HG02588 (cell line): ENCODE results near the gene C4A.
"Not testable (repeated sequence)": the region's sequence is repeated elsewhere in the genome, so short reads cannot be mapped to it uniquely, and the experiment has no call there.

Experiments
- ATAC-seq: cut with Tn5 transposase; IDR thresholded peaks from one replicate; pipeline ENCODE4 v1.9.1; 2021; ENCODE audit warnings: mild to moderate bottlenecking, moderate library complexity; ENCODE audit not compliant: unreplicated experiment

The C4A gene

GRCh38 chr6:32014547-32014946, 32.7 kb downstream of the C4A start, which contains the start of gene C4B:
TSS of gene C4B (plus strand) at chr6:32014795. CDS start at chr6:32014846, 51 bp downstream.
- ATAC-seq = not testable (repeated sequence)

GRCh38 chr6:32022100-32022499, 40.2 kb downstream of the C4A start:
- ATAC-seq = not testable (repeated sequence)

GRCh38 chr6:32028631-32029030, 46.8 kb downstream of the C4A start:
- ATAC-seq = not testable (repeated sequence)

- not testable (repeated sequence) for ATAC-seq
Measured at GRCh38 chr6:32029553-32029952, 47.7 kb downstream of the C4A start.

- not testable (repeated sequence) for ATAC-seq
Measured at GRCh38 chr6:32035283-32036013, 53.6 kb downstream of the C4A start.

GRCh38 chr6:32037136-32037535, 55.3 kb downstream of the C4A start:
- ATAC-seq = not testable (repeated sequence)

- not testable (repeated sequence) for ATAC-seq
Measured at GRCh38 chr6:32037598-32038524, 56.0 kb downstream of the C4A start, which contains the start of gene CYP21A2. TSS of gene CYP21A2 (plus strand) at chr6:32038415. CDS start at chr6:32038423, 8 bp downstream.

GRCh38 chr6:32038878-32039277, 57.0 kb downstream of the C4A start:
- not testable (repeated sequence) for ATAC-seq

- not testable (repeated sequence) for ATAC-seq
Measured at GRCh38 chr6:32039321-32040274, 57.7 kb downstream of the C4A start.

GRCh38 chr6:32040299-32041049, 58.6 kb downstream of the C4A start:
- ATAC-seq = not testable (repeated sequence)

GRCh38 chr6:32041050-32041321, 59.1 kb downstream of the C4A start:
- not testable (repeated sequence) for ATAC-seq

- not testable (repeated sequence) for ATAC-seq
Measured at GRCh38 chr6:32041385-32041784, 59.5 kb downstream of the C4A start.

GRCh38 chr6:32042276-32042675, 60.4 kb downstream of the C4A start:
- ATAC-seq = not testable (repeated sequence)

- ATAC-seq = not testable (repeated sequence)
Measured at GRCh38 chr6:32043589-32044380, 61.9 kb downstream of the C4A start.

GRCh38 chr6:32044916-32045315, 63.1 kb downstream of the C4A start:
- ATAC-seq = not testable (repeated sequence)

GRCh38 chr6:32045811-32046449, 64.1 kb downstream of the C4A start:
- ATAC-seq = no peak

GRCh38 chr6:32046450-32047083, 64.7 kb downstream of the C4A start:
- ATAC-seq = no peak

GRCh38 chr6:32047084-32047478, 65.2 kb downstream of the C4A start:
- no peak for ATAC-seq
